Limb (tissue), 2 donors: ENCODE results near the gene CCDC85C.

Experiments used
- DNase-seq, 2 donors: peaks; one replicate each; pipeline ENCODE4 v3.0.0-alpha.2; 2016; ENCODE audit errors: extremely low spot score in 2 of 2

The CCDC85C gene

GRCh38 chr14:99513946-99514551 is 90.0 kb downstream of the CCDC85C start:
- no peak for DNase-seq

DNA sequence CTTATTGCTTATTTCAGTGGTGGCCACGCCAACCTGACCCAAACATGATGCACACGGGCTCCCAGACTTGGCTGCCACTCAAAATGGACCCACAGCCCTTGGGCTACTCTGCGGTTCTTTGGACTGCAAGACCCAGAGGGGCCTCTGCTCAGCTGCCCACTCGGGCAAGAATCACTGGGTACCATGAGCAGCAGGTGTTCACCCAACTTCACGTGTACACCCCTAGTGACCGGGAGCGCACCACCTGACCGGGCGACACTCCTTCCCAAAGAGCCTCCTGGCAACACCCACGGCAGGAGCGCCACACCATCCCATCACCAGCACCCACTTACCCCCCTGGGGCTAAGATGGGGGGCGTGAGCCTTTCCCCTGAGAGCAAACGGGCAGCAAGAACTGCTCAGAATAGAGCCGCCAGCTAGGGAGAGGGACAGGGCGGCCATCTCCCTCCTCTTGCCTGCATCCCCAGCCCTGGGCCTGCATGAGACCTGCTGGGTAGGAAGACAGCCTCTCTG is 90.8 kb downstream of the CCDC85C start:
- DNase-seq: peak in 1 of 2 donors; percentile 26

- no peak for DNase-seq
Observed at GRCh38 chr14:99512571-99513182, 91.3 kb downstream of the CCDC85C start.

DNA sequence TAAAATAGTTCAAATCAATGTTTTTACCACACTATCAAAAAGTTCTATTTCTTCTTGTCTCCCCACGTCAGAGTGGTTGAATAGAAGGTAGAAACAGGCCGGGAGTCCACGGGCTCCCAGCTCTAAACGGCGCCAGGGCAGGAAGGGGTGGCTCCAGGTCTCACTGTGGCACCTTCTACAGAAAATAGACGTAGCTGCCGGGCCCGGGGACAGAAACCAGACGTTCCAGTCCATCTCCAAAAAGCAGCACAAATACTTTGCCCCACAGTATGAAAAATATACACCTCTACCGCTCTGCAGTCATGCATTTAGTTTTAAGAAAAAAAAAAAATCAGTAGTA is 91.9 kb downstream of the CCDC85C start:
- no peak for DNase-seq

DNA sequence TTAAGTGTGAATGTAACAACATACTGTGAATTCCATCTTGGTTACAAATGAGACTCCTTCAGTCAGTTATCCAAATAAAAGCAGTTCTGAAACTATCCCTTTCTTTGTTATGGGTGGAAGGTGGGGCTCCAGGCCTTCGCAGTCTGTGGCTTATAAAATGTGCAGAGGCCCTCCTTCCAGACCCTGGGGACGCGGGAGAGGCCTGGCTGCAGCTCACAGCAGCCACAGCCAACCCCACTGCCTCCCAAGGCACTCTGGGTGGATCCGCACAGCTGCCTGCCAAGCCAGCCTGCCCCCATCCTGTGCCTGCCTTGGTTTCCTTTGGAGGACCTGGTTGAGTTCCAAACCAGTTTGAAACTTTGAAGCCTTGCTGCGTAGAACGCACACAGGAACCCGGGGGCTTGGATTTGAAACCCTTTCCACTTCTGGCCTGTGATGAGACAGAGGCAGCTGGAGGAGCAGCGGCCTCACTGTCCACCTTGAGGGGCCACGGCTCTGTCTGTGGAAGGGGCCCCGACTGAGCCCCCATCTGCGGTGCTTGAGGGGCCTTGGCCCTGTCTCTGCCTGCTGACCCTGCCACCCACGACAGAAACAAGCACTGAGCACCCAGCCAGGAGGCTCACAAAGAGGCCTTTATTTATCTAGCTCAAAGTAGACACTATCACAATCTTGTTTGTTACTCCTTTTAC is 92.4 kb downstream of the CCDC85C start:
- DNase-seq: peak in 1 of 2 donors; percentile 30

DNA sequence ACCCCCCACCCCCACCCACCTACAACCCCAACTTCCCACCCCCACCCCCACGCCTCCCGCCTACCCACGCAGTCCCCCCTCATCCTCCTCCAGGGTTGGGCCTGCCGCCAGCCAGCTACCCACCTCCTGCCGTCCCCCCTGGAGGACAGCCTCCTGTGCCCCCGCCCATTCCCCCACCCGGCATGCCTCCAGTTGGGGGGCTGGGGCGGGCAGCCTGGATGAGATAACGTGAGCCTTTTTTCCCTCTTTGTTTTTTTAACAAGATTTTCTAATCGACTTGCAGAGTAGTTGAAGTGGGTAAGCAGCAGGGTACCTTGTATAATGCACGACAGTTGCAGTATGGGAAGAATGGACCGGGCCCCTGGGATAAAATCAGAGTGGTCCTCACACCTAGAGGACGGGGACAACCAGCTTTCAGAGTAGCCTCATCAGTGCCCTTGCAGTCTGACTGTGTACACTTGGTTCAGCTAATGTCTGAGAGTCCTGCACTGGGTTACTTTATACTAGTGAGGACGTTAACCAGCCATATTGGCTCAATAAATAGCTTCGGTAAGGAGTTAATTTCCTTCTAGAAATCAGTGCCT is 93.4 kb downstream of the CCDC85C start:
- no peak for DNase-seq

DNA sequence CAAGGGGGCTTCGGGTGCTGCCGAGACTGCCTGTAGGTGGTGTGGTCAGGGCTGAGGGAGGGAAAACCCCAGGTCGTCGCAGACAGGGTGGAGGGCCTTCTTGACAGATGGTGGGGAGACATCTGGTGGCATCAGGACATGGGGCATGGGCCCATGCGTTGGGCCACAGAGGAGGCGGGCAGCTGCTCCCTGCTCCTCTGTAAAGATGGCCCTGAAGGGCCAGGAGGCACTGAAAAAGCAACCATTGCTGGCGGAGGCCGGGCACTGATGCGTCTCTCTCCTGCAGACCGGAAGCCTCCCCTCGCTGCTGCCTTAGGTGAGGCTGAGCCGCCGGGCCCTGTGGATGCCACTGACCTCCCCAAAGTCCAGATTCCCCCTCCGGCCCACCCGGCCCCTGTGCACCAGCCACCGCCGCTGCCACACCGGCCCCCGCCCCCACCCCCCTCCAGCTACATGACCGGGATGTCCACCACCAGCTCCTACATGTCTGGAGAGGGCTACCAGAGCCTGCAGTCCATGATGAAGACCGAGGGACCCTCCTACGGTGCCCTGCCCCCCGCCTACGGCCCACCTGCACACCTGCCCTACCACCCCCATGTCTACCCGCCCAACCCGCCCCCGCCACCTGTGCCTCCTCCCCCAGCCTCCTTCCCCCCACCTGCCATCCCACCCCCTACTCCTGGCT is 94.0 kb downstream of the CCDC85C start:
- no peak for DNase-seq

GRCh38 chr14:99508896-99509629 is 94.9 kb downstream of the CCDC85C start:
- DNase-seq: no peak

DNA sequence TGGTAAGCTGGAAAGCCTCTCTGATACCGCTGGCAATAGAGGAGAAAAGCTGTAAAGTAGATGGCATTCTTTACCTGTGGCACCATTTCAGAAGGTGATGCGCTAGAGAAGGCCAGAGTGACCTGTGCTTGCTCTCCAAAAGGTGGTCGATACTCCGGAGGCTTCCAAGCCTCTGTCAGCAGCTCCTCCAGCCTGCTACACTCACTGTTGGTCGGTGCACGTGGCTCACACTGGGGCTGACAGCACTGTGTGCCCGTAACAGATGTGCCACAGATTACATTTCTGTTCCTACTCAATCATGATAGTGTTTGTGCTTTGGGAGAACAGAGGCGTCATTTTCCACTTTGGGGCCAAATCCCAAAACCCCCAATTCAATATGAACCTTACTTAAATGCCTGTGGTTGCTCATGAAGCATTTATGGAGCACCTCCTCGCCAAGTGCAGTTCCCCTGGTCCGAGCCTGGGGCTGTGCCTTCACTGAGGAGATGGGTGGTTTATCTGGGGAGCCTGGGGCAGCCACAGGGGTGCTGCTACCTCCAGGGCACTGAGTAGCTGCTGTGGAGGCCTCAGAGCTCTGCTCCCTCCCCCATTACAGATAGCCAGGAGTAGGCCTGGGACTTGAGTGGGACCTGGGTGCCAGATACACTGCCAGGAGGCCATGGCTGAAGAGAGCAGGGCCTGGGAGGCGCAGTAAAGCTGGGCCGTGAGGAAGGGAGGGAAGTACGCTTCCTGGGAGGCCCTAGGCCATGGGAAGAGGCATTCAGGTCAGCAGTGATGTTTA is 96.0 kb downstream of the CCDC85C start:
- DNase-seq: no peak

DNA sequence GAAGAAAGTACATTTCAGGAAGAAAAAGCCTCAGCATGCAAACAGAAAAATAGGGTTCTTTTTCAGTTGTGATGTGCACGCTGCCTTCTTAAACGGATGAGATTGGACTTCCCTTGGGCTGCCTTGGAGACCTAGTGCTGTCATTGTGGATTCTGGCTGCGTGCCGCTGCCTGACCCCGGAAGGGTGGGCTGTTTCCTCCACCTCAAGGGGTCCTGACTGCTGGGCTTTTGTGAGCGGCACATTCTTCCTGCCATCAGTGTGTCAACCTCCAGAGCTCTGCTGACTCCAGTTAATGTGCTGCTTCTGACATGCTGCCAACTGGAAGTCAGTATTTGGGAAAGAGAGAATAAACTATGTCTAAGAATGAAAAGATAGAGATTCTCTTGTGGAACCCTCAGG is 97.7 kb downstream of the CCDC85C start:
- no peak for DNase-seq

DNA sequence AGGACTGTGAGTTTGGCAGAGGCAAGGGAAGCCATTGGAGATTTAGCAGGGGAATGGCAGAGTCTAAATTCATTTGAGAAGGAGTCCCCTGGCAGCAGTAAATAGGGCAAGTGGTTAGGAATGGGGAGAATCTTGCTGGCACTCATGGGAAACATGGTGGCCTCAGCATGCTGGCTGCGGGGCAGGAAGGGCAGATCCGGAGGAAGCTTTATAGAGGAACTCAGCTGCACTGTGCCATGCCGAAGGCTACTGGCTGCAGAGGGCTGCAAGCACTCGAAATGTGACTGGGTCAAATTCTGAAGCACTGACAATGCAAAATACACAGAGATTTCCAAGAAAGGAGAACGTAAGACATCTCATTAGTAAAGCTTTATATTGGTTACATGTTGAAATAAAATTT is 98.9 kb downstream of the CCDC85C start:
- no peak for DNase-seq

- DNase-seq: no peak
Observed at GRCh38 chr14:99503848-99504453, 100.1 kb downstream of the CCDC85C start.

- no peak for DNase-seq
Observed at GRCh38 chr14:99502989-99503421, 101.0 kb downstream of the CCDC85C start.

DNA sequence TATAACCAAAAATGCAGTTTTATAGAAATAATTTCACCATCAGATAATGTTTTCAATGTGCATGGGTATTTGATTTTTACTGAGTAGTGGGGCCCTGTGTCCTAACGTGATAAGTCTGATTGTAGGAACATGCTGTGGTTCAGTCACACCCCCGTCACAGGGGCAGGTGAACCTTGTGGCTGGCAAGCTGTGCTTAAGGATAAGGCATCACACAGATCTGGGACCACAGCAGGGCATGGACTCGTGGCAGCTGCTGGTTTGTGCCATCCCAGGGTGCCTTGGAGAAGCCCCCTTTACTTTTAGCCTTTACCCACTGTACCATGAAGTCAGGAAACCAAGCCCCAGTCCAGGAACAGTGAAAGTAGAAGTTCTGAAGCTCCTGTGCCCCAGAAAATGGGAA is 106.1 kb downstream of the CCDC85C start:
- DNase-seq: no peak

DNA sequence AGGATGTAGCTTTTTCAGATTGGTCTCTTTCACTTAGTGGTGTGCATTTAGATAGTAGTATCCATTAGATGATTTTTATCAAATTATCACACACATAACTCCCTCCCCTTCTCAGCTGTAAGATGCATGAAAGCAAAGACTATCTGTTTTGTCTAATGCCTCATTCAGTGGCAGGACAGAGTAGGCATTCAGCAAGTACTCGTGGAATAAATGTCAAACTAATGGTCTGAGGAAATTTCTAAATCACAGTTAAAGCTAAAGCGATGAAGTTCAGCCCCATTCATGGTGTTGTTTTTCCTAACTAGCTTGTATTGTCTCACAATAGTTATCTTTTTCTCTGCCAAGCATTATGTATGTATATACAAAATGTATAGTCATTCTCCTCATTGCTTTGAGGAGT is 106.7 kb downstream of the CCDC85C start:
- no peak for DNase-seq

DNA sequence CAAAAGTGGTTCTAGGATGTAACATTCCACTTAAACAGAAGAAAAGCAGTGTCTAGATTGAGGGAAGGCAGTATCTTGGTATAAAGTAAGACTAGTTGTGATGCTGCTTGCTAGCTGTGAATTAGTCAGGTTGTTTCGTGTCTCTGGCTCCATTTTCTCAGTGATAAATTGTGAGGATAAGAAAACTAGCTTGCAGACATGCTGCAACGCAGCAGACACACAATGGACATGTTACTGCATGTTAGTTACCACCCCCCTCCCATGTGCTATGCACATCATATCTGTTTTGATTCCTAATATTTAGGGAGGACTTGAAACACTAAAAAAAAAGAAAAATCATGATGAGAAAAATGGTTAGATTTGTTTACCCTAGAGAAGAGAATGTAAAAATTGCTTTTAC is 119.9 kb downstream of the CCDC85C start:
- DNase-seq: no peak

DNA sequence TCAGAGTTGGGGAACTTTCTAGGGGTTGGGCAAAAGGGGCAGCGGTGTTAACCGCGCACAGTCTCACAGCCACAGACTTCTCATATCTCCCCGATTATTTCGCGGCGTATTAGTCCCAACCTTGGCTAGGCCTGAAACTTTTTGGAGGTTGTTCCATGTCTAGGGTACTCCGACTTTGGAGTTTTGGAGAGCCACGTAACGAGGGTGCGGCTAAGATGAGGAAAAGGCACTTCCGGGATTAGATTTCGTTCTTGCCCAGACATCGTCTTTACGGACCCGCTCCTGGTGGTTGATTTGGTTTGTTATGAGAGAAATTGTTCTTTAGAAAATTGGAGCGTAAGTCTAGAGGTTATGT is 122.3 kb downstream of the CCDC85C start:
- no peak for DNase-seq

DNA sequence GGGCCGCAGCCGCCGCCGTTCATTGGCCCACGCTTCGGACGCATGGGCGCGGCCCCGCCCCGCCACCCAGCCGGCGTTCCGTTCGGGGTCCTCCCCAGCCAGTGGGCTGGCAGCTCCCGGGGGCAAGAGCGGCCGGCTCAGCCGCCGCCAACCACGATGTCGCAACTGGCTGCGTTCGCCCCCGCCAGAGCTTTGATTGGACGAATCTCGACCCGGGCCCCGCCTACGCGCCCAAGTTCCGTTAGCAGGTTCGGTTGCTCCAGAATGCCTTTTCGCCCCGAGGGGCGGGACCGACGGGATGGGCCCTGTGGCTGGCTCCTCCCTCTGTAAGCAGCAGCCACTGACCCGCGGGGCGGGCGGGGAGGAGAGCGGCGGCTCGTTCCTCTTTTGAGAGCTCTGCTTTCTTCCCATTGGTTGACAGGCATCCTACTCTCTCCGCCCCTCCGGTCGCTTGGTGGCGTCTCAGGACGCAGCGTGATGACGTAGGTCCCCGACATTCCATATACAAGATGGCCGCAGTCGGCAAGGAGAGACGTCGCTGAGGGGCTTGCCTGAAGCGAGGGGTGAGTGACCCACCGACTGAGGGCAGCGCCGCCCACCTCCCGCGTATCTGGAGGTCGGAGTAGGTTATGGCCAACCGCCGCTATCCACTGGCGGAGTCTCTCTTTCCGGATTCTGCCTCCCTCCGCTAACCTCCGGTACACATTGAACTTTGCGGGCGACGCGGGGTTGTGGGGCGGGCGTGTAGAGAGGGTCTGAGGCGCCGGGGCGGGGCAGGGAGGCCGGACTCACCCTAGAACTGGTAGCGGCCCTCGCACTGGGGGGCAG is 122.9 kb downstream of the CCDC85C start, which contains the start of gene CCNK:
Gene CCNK, plus strand, starts transcription at position 493 of the 828 bp plus-strand sequence. CDS start 11,269 bp downstream, outside the sequence.
- DNase-seq: peak; percentile 100
